Skeletal muscle tissue (tissue), 4 donors: ENCODE data around the gene HMGCS1. TPM values are rescaled to one million over a fixed set of nuclear protein-coding genes. Genes with fewer than 3 reads are reported as not detected.

Source experiments
- H3K27ac ChIP-seq: one replicate; pipeline ENCODE4 v1.7.0; 2013; ENCODE audit warnings: mild to moderate bottlenecking, low read depth, low read length, inconsistent platforms
- H3K27me3 ChIP-seq, 3 donors: one replicate each; pipeline ENCODE4 v1.7.0; 2013; ENCODE audit warnings: low read length in 3 of 3; ENCODE audit not compliant: control insufficient read depth in 3 of 3, insufficient read depth in 3 of 3
- H3K36me3 ChIP-seq, 3 donors: one replicate each; pipeline ENCODE4 v1.7.0; 2013; ENCODE audit warnings: low read length in 3 of 3; ENCODE audit not compliant: control insufficient read depth in 3 of 3, insufficient read depth in 3 of 3
- H3K4me1 ChIP-seq, 3 donors: one replicate each; pipeline ENCODE4 v1.7.0; 2013; ENCODE audit warnings: low read length in 3 of 3, mild to moderate bottlenecking in 3 of 3; ENCODE audit not compliant: control insufficient read depth in 3 of 3, insufficient read depth in 3 of 3
- H3K4me3 ChIP-seq, 3 donors: one replicate each; pipeline ENCODE4 v1.7.0; 2013; ENCODE audit warnings: low read length in 3 of 3
- H3K9ac ChIP-seq, 3 donors: one replicate each; pipeline ENCODE4 v1.7.0; 2013; ENCODE audit warnings: low read length in 3 of 3, mild to moderate bottlenecking in 3 of 3, moderate library complexity in 2 of 3, low read depth in 1 of 3
- H3K9me3 ChIP-seq, 3 donors: one replicate each; pipeline ENCODE4 v1.7.0; 2013; ENCODE audit warnings: low read length in 3 of 3; ENCODE audit not compliant: control insufficient read depth in 3 of 3
- total RNA-seq: library from RNA; depleted of rRNA; stranded (reverse); fragments of >200 nt; gene quantifications from one replicate; pipeline ENCODE4 v1.2.3, GENCODE V29; 2014
- donor health status: Osteomylitis.

Gene HMGCS1
- total RNA-seq, 1 donor from 2014 or later: 50.6 TPM

DNA sequence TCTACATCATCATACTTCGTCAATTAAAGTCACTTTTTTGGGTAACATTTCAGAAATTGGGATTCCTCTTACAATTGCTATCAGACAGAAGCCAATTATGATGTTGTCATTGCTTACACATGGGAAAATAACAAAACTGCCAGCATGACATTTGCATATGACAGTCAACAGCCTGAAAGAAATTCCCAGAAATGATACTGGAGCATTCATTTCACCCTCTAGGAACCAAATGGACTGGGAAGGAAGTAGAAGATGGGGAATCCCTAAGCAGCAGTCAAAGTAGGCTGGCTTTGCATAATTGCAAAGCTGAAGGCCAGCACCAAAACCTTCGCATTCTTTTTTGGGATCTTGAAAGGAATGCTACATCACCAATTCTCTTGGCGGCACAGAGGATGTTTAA is 10.7 kb downstream of the HMGCS1 start:
- Histone ChIP-seq H3K27me3 (no peaks in the 10 kb centered on the region), H3K36me3 (peaks cover 0 to 9% (median 8%) of the 10 kb centered on the region in 3 donors), H3K9ac (no peak overlapping the region), H3K4me3 (no peak overlapping the region), H3K27ac (no peak overlapping the region), H3K4me1 (no peaks in the 10 kb centered on the region), H3K9me3 (no peaks in the 10 kb centered on the region)

DNA sequence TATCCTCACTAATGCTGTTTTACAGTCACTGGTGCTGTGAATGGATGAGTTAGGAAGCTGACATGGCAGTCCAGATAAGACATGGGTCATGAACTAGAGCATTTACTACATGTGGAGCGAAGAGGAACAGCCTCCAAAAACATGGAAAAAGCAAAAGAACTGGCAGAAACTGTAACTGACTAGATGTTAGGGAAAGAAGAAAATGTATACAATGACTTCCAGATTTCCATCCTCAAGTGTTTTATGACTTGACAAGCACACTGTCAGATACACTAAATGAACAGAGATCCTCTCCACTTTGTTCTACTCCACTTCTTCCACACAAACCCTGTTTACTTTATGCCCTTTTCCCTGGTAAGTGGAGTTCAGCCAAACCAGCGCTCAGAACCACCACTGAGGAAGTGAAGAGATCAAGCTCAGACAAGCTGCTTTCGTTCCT is 11.5 kb downstream of the HMGCS1 start:
- H3K9me3 ChIP-seq: no peaks in the 10 kb centered on the region
- H3K9ac ChIP-seq: no peak overlapping the region
- no peak overlapping the region for H3K4me3 ChIP-seq
- peaks cover 3 to 16% (median 16%) of the 10 kb centered on the region in 3 donors for H3K36me3 ChIP-seq
- H3K27ac ChIP-seq: no peak overlapping the region
- no peaks in the 10 kb centered on the region for H3K27me3 ChIP-seq
- no peaks in the 10 kb centered on the region for H3K4me1 ChIP-seq

DNA sequence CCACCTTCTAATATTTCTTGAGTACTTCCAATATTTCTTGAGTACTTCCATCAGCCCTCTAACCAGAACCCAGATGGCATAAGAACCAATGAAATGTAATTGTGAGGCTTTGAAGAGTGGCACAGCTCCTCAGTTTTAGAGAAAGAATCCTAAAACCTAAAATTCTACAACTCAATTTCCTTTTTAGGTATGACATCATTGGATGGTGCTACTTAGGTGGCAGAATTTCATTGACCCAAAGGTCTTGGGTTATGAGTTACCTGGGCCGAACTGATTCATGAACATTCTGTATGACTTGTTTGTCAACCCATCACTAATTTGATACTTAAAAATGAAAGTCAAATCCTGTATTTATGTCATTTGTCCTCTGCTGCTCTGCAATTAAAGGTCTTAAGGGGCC is 13.1 kb downstream of the HMGCS1 start:
- Histone ChIP-seq H3K9ac (no peak overlapping the region), H3K27me3 (no peaks in the 10 kb centered on the region), H3K9me3 (no peaks in the 10 kb centered on the region), H3K27ac (no peak overlapping the region), H3K4me3 (no peak overlapping the region), H3K4me1 (no peaks in the 10 kb centered on the region), H3K36me3 (peaks cover 3 to 25% (median 22%) of the 10 kb centered on the region in 3 donors)

DNA sequence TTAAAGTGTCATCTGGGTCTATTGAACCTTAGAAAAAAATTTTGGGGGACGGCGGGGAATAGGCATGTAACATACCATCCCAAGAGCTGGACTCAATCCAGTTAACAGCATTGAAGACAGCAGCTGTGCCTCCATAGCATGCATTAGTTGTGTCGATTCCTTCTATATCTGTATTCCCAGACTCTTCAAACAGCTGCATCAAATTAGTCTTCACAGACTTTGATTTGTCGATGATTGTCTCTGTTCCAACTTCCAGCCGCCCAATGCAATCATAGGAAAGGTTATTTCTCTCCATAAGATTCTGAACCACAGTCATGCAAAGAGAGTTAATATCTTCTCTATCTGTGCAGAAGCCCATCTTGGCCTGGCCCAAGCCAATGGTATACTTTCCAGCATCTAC is 14.8 kb downstream of the HMGCS1 start:
- no peaks in the 10 kb centered on the region for H3K4me1 ChIP-seq
- H3K9me3 ChIP-seq: no peaks in the 10 kb centered on the region
- no peaks in the 10 kb centered on the region for H3K27me3 ChIP-seq
- no peak overlapping the region for H3K27ac ChIP-seq
- no peak overlapping the region for H3K9ac ChIP-seq
- no peak overlapping the region for H3K4me3 ChIP-seq
- peaks cover 5 to 32% (median 28%) of the 10 kb centered on the region in 3 donors for H3K36me3 ChIP-seq

DNA sequence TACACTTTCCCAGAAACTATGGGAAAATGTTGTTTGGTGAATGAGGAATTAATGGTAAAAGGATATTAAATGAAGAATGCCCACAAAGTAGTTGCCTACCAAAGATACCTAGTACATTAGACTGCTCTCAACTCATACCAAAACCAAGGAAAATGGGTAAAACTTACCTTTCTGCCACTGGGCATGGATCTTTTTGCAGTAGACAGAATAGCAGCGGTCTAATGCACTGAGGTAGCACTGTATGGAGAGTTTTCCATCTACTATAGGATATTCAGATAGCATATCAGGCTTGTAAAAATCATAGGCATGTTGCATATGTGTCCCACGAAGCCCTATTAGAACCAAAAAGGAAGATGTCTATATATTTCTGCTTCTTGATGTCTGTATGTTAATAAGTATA is 16.4 kb downstream of the HMGCS1 start:
- no peaks in the 10 kb centered on the region for H3K27me3 ChIP-seq
- H3K9ac ChIP-seq: no peak overlapping the region
- H3K27ac ChIP-seq: no peak overlapping the region
- H3K4me1 ChIP-seq: no peaks in the 10 kb centered on the region
- H3K36me3 ChIP-seq: peaks cover 9 to 40% (median 34%) of the 10 kb centered on the region in 3 donors
- H3K4me3 ChIP-seq: no peak overlapping the region
- no peaks in the 10 kb centered on the region for H3K9me3 ChIP-seq

DNA sequence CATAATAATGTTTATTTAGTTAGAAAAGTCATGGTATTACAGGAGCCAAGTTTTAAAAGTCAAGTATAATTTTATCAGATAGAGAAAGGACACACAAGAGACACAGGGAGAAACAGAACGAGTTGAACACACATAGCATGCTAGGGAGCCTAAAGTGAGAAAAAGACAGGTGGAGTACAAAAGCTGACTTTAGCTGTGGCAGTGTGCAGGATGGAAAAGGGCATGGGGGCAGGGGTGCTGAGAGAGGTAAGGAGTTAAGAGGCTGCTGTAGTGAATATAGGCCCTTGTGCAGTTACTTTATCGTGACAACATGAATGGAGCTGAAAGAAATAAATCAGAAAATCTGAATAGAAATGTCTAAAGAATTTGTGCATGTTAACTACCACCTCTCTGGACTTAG is 18.0 kb downstream of the HMGCS1 start:
- Histone ChIP-seq H3K27me3 (no peaks in the 10 kb centered on the region), H3K9ac (no peak overlapping the region), H3K36me3 (peaks cover 11 to 43% (median 40%) of the 10 kb centered on the region in 3 donors), H3K9me3 (no peaks in the 10 kb centered on the region), H3K4me1 (no peaks in the 10 kb centered on the region), H3K4me3 (no peak overlapping the region), H3K27ac (no peak overlapping the region)

DNA sequence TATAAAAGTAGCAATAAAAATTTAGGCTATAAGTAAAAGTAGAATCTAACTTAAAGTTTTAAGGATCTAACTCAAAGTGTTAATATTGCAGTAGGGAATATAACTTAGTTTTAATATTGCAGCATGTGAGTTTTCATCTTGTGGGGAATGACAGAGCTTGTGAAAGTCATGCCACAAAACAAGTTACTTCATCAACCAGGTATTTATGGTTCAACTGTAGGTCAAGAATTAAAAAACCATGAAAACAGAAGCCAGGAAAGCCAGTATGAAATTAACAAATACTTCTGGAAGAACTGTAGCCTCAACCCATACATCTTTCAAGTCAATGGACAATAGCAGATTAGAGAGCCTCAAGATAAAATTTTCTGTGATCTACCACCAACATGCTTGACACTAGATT is 19.0 kb downstream of the HMGCS1 start:
- Histone ChIP-seq H3K27me3 (no peaks in the 10 kb centered on the region), H3K27ac (no peak overlapping the region), H3K4me3 (no peak overlapping the region), H3K9me3 (no peaks in the 10 kb centered on the region), H3K4me1 (no peaks in the 10 kb centered on the region), H3K9ac (no peak overlapping the region), H3K36me3 (peaks cover 11 to 43% (median 40%) of the 10 kb centered on the region in 3 donors)

DNA sequence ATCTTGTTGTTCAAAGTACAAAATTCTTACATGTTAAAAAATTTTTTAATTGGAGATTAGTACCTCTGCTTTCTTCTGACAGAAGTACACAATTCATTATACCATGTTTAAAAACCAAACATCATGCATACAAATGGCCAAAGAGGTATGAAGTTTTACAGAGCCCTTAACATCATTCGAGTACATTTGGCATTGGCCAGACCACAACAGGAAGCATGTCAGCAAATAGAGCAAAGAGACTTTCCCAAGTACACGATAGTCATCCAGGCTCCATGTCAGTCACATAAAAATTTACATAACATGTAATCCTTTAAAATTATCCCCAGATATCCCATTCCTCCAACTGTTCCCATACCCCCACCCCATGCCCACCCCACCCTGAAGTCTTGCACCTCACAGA is 22.5 kb downstream of the HMGCS1 start:
- Histone ChIP-seq H3K27me3 (no peaks in the 10 kb centered on the region), H3K9me3 (no peaks in the 10 kb centered on the region), H3K36me3 (peaks cover 12 to 33% (median 30%) of the 10 kb centered on the region in 3 donors), H3K4me1 (no peaks in the 10 kb centered on the region), H3K27ac (no peak overlapping the region), H3K9ac (no peak overlapping the region), H3K4me3 (no peak overlapping the region)

DNA sequence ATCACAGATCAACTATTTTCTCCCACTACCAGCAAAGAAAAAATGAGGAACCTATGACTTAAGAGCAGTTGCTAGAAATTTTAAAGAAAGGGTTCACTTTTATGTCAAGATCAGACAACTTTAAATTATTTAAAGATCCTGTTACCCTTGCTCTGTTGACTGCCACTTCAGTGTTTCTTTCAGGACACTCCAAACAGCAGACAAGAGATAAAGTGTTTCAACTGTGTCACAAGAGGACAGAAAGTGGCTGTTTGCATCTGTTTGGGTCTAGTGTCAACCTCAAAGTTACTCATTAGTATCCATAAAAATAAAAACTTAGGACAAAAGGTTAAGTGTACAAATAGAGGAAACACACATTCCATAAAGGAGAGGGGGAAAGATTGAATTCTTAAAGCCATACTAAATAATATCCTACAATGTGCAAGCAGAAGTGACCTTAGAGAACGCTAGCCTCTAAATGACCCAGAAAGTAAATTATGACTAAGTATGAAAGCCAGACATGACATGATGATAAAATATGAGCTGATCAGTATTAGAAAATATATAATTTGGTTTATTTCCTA is 24.9 kb downstream of the HMGCS1 start:
- H3K27ac ChIP-seq: no peak overlapping the region
- no peaks in the 10 kb centered on the region for H3K27me3 ChIP-seq
- H3K4me1 ChIP-seq: no peaks in the 10 kb centered on the region
- H3K9me3 ChIP-seq: no peaks in the 10 kb centered on the region
- H3K4me3 ChIP-seq: no peak overlapping the region
- peaks cover 10 to 25% (median 19%) of the 10 kb centered on the region in 3 donors for H3K36me3 ChIP-seq
- no peak overlapping the region for H3K9ac ChIP-seq

DNA sequence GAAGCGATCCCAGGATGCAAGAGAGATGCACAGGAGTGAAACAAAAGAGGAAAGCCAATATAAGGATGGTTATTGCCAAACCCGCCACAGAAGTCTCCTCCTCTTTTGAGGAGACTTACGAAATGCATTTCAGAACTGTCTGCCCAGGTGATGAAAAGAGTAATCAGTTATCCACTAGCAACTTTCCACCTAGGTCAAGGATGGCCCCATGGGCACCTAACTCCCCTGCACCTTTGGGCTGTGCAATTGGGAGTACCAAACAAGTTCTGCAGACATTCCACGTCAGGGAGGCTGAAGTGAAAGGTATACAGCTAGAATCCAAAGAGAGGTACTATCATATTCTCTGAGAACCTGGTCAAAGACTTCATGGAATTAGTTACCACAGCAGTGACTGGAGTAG is 25.7 kb downstream of the HMGCS1 start:
- Histone ChIP-seq H3K27ac (no peak overlapping the region), H3K9me3 (no peaks in the 10 kb centered on the region), H3K4me1 (no peaks in the 10 kb centered on the region), H3K27me3 (no peaks in the 10 kb centered on the region), H3K36me3 (peaks cover 10 to 23% (median 15%) of the 10 kb centered on the region in 3 donors), H3K4me3 (no peak overlapping the region), H3K9ac (no peak overlapping the region)
